Neural progenitor cell (in vitro differentiated cells): ENCODE data around the gene QRFP. TPM values are rescaled to one million over a fixed set of nuclear protein-coding genes. Genes with fewer than 3 reads are reported as not detected.

Source experiments
- DNase-seq: peaks from one replicate; pipeline ENCODE4 v3.0.0-alpha.2; 2016; ENCODE audit warnings: low spot score
- H2AFZ ChIP-seq: fragments of 200-600 bp; sonication (generic); replicated peaks from 2 replicates; pipeline ENCODE4 v1.6.1; 2016; ENCODE audit warnings: antibody characterized with exemption
- H3F3A ChIP-seq: fragments of 200-600 bp; sonication (generic); 2 replicates; pipeline ENCODE4 v1.6.1; 2016; ENCODE audit warnings: antibody characterized with exemption, low read depth
- H3K27ac ChIP-seq: fragments of 200-600 bp; sonication (generic); 2 replicates; pipeline ENCODE4 v1.5.1; 2016; ENCODE audit warnings: mild to moderate bottlenecking
- H3K27me3 ChIP-seq: fragments of 200-600 bp; sonication (generic); 2 replicates; pipeline ENCODE4 v1.6.1; 2016; ENCODE audit warnings: mild to moderate bottlenecking, moderate library complexity
- H3K36me3 ChIP-seq: fragments of 200-600 bp; sonication (generic); 2 replicates; pipeline ENCODE4 v1.5.1; 2016
- H3K4me1 ChIP-seq: fragments of 200-600 bp; sonication (generic); 2 replicates; pipeline ENCODE4 v1.6.1; 2016; ENCODE audit warnings: mixed run types
- H3K4me2 ChIP-seq: fragments of 200-600 bp; sonication (generic); 2 replicates; pipeline ENCODE4 v1.6.1; 2016
- H3K4me3 ChIP-seq: fragments of 200-600 bp; sonication (generic); 2 replicates; pipeline ENCODE4 v1.5.1; 2016
- H3K79me2 ChIP-seq: fragments of 200-600 bp; sonication (generic); 2 replicates; pipeline ENCODE4 v1.6.1; 2016; ENCODE audit warnings: low read depth
- H3K9ac ChIP-seq: fragments of 200-600 bp; sonication (generic); 2 replicates; pipeline ENCODE4 v1.6.1; 2016
- H3K9me3 ChIP-seq: fragments of 200-600 bp; sonication (generic); 2 replicates; pipeline ENCODE4 v1.5.1; 2016; ENCODE audit warnings: low read depth
- H4K20me1 ChIP-seq: fragments of 200-600 bp; sonication (generic); 2 replicates; pipeline ENCODE4 v1.6.1; 2016; ENCODE audit warnings: low read depth
- H3K27ac Mint-ChIP-seq: 3 replicates; pipeline ENCODE4 v1.8.0; 2021; ENCODE audit warnings: mixed read lengths
- H3K27me3 Mint-ChIP-seq: 2 replicates; pipeline ENCODE4 v1.8.0; 2022; ENCODE audit warnings: low read depth, mild to moderate bottlenecking, inconsistent platforms, moderate library complexity, mixed read lengths; ENCODE audit not compliant: insufficient read depth
- H3K36me3 Mint-ChIP-seq: 3 replicates; pipeline ENCODE4 v1.8.0; 2021; ENCODE audit warnings: mixed read lengths
- H3K4me1 Mint-ChIP-seq: 3 replicates; pipeline ENCODE4 v1.8.0; 2021; ENCODE audit warnings: mixed read lengths
- H3K4me3 Mint-ChIP-seq: 3 replicates; pipeline ENCODE4 v1.8.0; 2021; ENCODE audit warnings: mild to moderate bottlenecking, moderate library complexity, mixed read lengths
- H3K9me3 Mint-ChIP-seq: 3 replicates; pipeline ENCODE4 v1.8.0; 2020; ENCODE audit warnings: mixed read lengths
- EZH2 ChIP-seq: fragments of 200-600 bp; sonication (generic); IDR thresholded peaks from 2 replicates; pipeline ENCODE4 v1.6.1; 2017; ENCODE audit warnings: antibody characterized with exemption, mild to moderate bottlenecking, moderate library complexity
- EZH2phosphoT487 ChIP-seq: fragments of 200-600 bp; sonication (generic); IDR thresholded peaks from 2 replicates; pipeline ENCODE4 v1.6.1; 2017; ENCODE audit warnings: antibody characterized with exemption
- total RNA-seq: library from RNA; depleted of rRNA; stranded (reverse); fragments of >200 nt; gene quantifications from 2 replicates; pipeline ENCODE4 v1.2.3, GENCODE V29; 2015; ENCODE audit warnings: low replicate concordance
- TF ChIP-seq, protein P1 (sequence below): fragments of 200-600 bp; sonication (generic); IDR thresholded peaks from 2 replicates; pipeline ENCODE4 v1.5.1; 2017; ENCODE audit warnings: antibody characterized with exemption, mild to moderate bottlenecking

The QRFP gene
- total RNA-seq, 1 donor from 2014 or later: not detected

DNA sequence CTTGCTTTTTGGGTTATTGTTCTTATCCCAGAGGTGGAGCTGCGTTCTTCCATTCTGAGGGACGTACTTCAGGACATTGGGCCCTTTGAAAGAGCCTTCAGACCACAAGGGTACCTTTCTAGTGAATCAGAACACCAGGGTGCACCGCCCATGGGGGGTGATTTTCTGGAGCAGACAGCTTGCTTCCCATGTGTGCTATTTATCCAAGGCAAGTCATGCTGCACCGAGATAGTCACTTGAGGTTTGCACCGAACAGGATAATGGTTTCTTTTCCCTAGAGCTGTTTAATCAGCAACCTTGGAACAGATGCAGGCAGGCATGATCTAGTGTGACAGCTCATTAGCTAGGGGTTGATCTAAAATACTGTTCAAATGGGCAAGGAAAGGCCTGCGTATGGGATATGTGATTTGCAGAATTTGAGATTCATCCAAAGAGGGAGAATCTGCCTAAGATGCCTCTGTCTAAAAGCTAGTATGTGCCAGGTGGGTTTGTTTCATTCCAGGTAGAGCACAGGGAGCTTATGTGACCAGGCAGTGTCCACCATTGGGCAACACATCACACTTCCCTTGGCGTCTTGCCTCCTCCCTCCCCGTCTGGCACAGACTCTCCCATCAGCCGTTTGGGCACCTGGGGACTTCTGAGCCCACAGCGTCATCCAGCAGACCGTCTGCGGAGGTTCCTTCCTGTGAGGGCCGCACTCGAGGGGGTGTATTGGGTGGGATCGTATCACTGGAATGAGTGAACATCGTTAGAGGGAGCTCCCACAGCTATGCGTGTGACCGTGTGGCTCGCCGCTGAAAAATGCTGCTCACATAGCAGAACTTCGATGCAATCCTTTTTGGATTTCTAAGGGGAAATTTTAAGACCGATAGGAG lies 38.5 kb downstream of the QRFP start:
- Mint-ChIP-seq H3K36me3 (peaks cover 26% of the 10 kb centered on the region), H3K4me3 (no peak overlapping the region), H3K27me3 (peaks cover 8% of the 10 kb centered on the region), H3K27ac (no peak overlapping the region), H3K4me1 (peaks cover 33% of the 10 kb centered on the region), H3K9me3 (no peaks in the 10 kb centered on the region)
- TF ChIP-seq EZH2phosphoT487 (no peak), EZH2 (no peak)
- TF ChIP-seq, protein P1, sequence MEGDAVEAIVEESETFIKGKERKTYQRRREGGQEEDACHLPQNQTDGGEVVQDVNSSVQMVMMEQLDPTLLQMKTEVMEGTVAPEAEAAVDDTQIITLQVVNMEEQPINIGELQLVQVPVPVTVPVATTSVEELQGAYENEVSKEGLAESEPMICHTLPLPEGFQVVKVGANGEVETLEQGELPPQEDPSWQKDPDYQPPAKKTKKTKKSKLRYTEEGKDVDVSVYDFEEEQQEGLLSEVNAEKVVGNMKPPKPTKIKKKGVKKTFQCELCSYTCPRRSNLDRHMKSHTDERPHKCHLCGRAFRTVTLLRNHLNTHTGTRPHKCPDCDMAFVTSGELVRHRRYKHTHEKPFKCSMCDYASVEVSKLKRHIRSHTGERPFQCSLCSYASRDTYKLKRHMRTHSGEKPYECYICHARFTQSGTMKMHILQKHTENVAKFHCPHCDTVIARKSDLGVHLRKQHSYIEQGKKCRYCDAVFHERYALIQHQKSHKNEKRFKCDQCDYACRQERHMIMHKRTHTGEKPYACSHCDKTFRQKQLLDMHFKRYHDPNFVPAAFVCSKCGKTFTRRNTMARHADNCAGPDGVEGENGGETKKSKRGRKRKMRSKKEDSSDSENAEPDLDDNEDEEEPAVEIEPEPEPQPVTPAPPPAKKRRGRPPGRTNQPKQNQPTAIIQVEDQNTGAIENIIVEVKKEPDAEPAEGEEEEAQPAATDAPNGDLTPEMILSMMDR: no peak
- DNase-seq: no peak
- no peak overlapping the region for H3K4me2 ChIP-seq
- no peaks in the 10 kb centered on the region for H3K27me3 ChIP-seq
- no peaks in the 10 kb centered on the region for H3K9me3 ChIP-seq
- no peak overlapping the region for H3K9ac ChIP-seq
- peaks cover 4% of the 10 kb centered on the region for H3K4me1 ChIP-seq
- H3K79me2 ChIP-seq: peaks cover 77% of the 10 kb centered on the region
- peaks cover 83% of the 10 kb centered on the region for H4K20me1 ChIP-seq
- peaks cover 12% of the 10 kb centered on the region for H3F3A ChIP-seq
- H2AFZ ChIP-seq: no peak overlapping the region
- H3K36me3 ChIP-seq: peaks cover 20% of the 10 kb centered on the region
- H3K27ac ChIP-seq: no peak overlapping the region
- H3K4me3 ChIP-seq: no peak overlapping the region

DNA sequence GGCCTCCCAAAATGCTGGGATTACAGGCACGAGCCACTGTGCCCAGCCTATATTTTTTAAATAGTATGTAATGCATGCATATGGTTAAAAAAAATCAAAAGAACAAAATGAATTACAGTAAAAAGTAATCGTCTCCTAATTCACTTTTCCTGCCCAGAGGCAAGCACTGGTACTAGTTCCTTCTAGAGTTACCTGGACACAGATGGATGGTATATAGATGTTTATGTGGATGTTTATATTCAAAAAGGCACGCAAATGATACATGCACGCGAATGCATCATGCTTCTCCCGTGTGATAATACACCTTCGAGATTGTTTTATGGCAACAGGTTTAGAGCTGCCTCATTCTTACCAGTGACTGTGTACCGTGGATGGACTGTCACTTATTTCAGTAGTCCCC lies 40.1 kb downstream of the QRFP start:
- Histone ChIP-seq H3K4me1 (peaks cover 4% of the 10 kb centered on the region), H3K27ac (no peak overlapping the region), H3K27me3 (no peaks in the 10 kb centered on the region), H3K4me2 (no peak overlapping the region), H3K4me3 (no peak overlapping the region), H3K9ac (peak overlapping the region; percentile 12), H3K36me3 (peaks cover 20% of the 10 kb centered on the region), H3F3A (peaks cover 8% of the 10 kb centered on the region), H3K79me2 (peaks cover 87% of the 10 kb centered on the region), H2AFZ (no peak overlapping the region), H3K9me3 (no peaks in the 10 kb centered on the region), H4K20me1 (peaks cover 77% of the 10 kb centered on the region)
- TF ChIP-seq EZH2 (no peak), EZH2phosphoT487 (no peak)
- TF ChIP-seq, protein P1: no peak
- Mint-ChIP-seq H3K36me3 (peaks cover 24% of the 10 kb centered on the region), H3K27me3 (peaks cover 8% of the 10 kb centered on the region), H3K27ac (no peak overlapping the region), H3K4me3 (no peak overlapping the region), H3K4me1 (peaks cover 24% of the 10 kb centered on the region), H3K9me3 (no peaks in the 10 kb centered on the region)
- DNase-seq: no peak

DNA sequence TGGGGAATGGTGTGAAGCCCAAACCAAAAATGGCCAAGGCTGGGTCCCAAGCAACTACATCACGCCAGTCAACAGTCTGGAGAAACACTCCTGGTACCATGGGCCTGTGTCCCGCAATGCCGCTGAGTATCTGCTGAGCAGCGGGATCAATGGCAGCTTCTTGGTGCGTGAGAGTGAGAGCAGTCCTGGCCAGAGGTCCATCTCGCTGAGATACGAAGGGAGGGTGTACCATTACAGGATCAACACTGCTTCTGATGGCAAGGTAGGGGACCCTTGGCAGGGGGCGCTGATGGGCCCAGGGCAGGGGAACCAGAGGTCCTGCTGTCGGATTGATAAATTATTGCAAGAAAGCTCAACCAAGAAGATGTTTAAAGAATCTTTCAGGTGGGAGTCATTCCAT lies 41.8 kb downstream of the QRFP start:
- H3K79me2 ChIP-seq: peaks cover 89% of the 10 kb centered on the region
- H3K9me3 ChIP-seq: no peaks in the 10 kb centered on the region
- no peak for DNase-seq
- no peak overlapping the region for H3K4me3 ChIP-seq
- TF ChIP-seq EZH2phosphoT487 (no peak), EZH2 (no peak)
- TF ChIP-seq, protein P1: no peak
- peaks cover 20% of the 10 kb centered on the region for H3K36me3 ChIP-seq
- H2AFZ ChIP-seq: no peak overlapping the region
- Mint-ChIP-seq H3K36me3 (peaks cover 25% of the 10 kb centered on the region), H3K9me3 (no peaks in the 10 kb centered on the region), H3K27ac (no peak overlapping the region), H3K4me3 (no peak overlapping the region), H3K27me3 (peaks cover 5% of the 10 kb centered on the region), H3K4me1 (peaks cover 12% of the 10 kb centered on the region)
- no peaks in the 10 kb centered on the region for H3K4me1 ChIP-seq
- H4K20me1 ChIP-seq: peaks cover 67% of the 10 kb centered on the region
- H3K27ac ChIP-seq: no peak overlapping the region
- no peak overlapping the region for H3K4me2 ChIP-seq
- no peaks in the 10 kb centered on the region for H3K27me3 ChIP-seq
- no peak overlapping the region for H3K9ac ChIP-seq
- H3F3A ChIP-seq: peaks cover 8% of the 10 kb centered on the region
